Measurements from ENCODE around the gene SP7. TPM values are rescaled to one million over a fixed set of nuclear protein-coding genes. Genes with fewer than 3 reads are reported as not detected.
"Not testable (repeated sequence)": the region's sequence is repeated elsewhere in the genome, so short reads cannot be mapped to it uniquely, and the experiment has no call there.

SP7 gene
- polyA plus RNA-seq, 3 donors from 2014 or later = not detected

GRCh38 chr12:53324779-53325510 is 11.2 kb downstream of the SP7 start:
- H3K9me3 Mint-ChIP-seq = no peaks in the 10 kb centered on the region

GRCh38 chr12:53324113-53324778 is 11.9 kb downstream of the SP7 start:
- DNase-seq = peak; percentile 55 to 60 (median 59)
- peak overlapping the region; percentile 90 to 99 (median 98) for H3K27ac Mint-ChIP-seq
- H3K4me3 Mint-ChIP-seq = peak overlapping the region; percentile 85 to 96 (median 95)
- H3K36me3 Mint-ChIP-seq = peaks cover 0 to 3% (median 2%) of the 10 kb centered on the region in 3 donors
- H3K9me3 Mint-ChIP-seq = no peaks in the 10 kb centered on the region
- peaks cover 7 to 9% (median 7%) of the 10 kb centered on the region in 3 donors for H3K27me3 Mint-ChIP-seq (ENCODE audit: low read depth in 3 of 3)
- peaks cover 31 to 41% of the 10 kb centered on the region in 2 donors for H3K4me1 Mint-ChIP-seq

More at GRCh38 chr12:53324779-53325510, 11.2 kb downstream of the SP7 start:
- Mint-ChIP-seq H3K36me3 (peaks cover 0 to 3% (median 3%) of the 10 kb centered on the region in 3 donors), H3K27me3 (ENCODE audit: low read depth in 3 of 3) (peaks cover 7 to 8% (median 7%) of the 10 kb centered on the region in 3 donors), H3K4me3 (peak overlapping the region; percentile 85 to 96 (median 95)), H3K27ac (peak overlapping the region; percentile 90 to 99 (median 98)), H3K4me1 (peaks cover 31 to 41% of the 10 kb centered on the region in 2 donors)
- peak; percentile 83 to 86 (median 84) for DNase-seq

- no peaks in the 10 kb centered on the region for H3K9me3 Mint-ChIP-seq
Observed at GRCh38 chr12:53320352-53321195, 15.6 kb downstream of the SP7 start.

GRCh38 chr12:53313996-53314395 is 22.2 kb downstream of the SP7 start:
- peaks cover 12 to 25% (median 13%) of the 10 kb centered on the region in 3 donors for H3K36me3 Mint-ChIP-seq
- H3K27ac Mint-ChIP-seq = no peak overlapping the region

More at GRCh38 chr12:53320352-53321195, 15.6 kb downstream of the SP7 start:
- Mint-ChIP-seq H3K27ac (peak overlapping the region; percentile 93 to 98 (median 97)), H3K4me3 (peak overlapping the region; percentile 98 to 99 (median 99)), H3K36me3 (peaks cover 5 to 13% (median 11%) of the 10 kb centered on the region in 3 donors), H3K27me3 (ENCODE audit: low read depth in 3 of 3) (peaks cover 3 to 8% (median 7%) of the 10 kb centered on the region in 3 donors), H3K4me1 (peaks cover 36% of the 10 kb centered on the region in 2 donors)
- peak in 1 of 3 donors; percentile 10 for DNase-seq

GRCh38 chr12:53308276-53308675 is 27.9 kb downstream of the SP7 start:
- H3K4me3 Mint-ChIP-seq = no peak overlapping the region
- no peaks in the 10 kb centered on the region for H3K27me3 Mint-ChIP-seq (ENCODE audit: low read depth in 3 of 3)
- DNase-seq = no peak
- peak overlapping the region in 1 of 6 donors; percentile 57 for H3K27ac Mint-ChIP-seq
- no peaks in the 10 kb centered on the region for H3K9me3 Mint-ChIP-seq
- H3K4me1 Mint-ChIP-seq = peaks cover 0 to 1% of the 10 kb centered on the region in 2 donors
- H3K36me3 Mint-ChIP-seq = peaks cover 10 to 30% (median 18%) of the 10 kb centered on the region in 3 donors

More at GRCh38 chr12:53313996-53314395, 22.2 kb downstream of the SP7 start:
- DNase-seq = no peak
- Mint-ChIP-seq H3K27me3 (ENCODE audit: low read depth in 3 of 3) (peaks cover 0 to 2% (median 0%) of the 10 kb centered on the region in 3 donors), H3K4me3 (no peak overlapping the region), H3K9me3 (no peaks in the 10 kb centered on the region), H3K4me1 (peaks cover 2 to 5% of the 10 kb centered on the region in 2 donors)

- Mint-ChIP-seq H3K4me1 (peaks cover 7 to 14% of the 10 kb centered on the region in 2 donors), H3K9me3 (no peaks in the 10 kb centered on the region), H3K4me3 (no peak overlapping the region), H3K36me3 (peaks cover 18 to 37% (median 26%) of the 10 kb centered on the region in 3 donors), H3K27ac (no peak overlapping the region), H3K27me3 (ENCODE audit: low read depth in 3 of 3) (no peaks in the 10 kb centered on the region)
- DNase-seq = no peak
Observed at GRCh38 chr12:53306826-53307225, 29.3 kb downstream of the SP7 start.

GRCh38 chr12:53302903-53303302 is 33.3 kb downstream of the SP7 start:
- Mint-ChIP-seq H3K4me1 (peaks cover 36 to 52% of the 10 kb centered on the region in 2 donors), H3K36me3 (peaks cover 18 to 39% (median 22%) of the 10 kb centered on the region in 3 donors), H3K27ac (peak overlapping the region in 1 of 6 donors; percentile 63), H3K9me3 (no peaks in the 10 kb centered on the region), H3K4me3 (peak overlapping the region in 2 of 5 donors; percentile 8 to 57), H3K27me3 (ENCODE audit: low read depth in 3 of 3) (peaks cover 8 to 10% (median 10%) of the 10 kb centered on the region in 3 donors)
- DNase-seq = no peak

- no peak for DNase-seq
- Mint-ChIP-seq H3K4me3 (peak overlapping the region; percentile 98 to 99 (median 99)), H3K27ac (peak overlapping the region; percentile 78 to 95 (median 94)), H3K27me3 (ENCODE audit: low read depth in 3 of 3) (peaks cover 8 to 10% (median 10%) of the 10 kb centered on the region in 3 donors), H3K9me3 (no peaks in the 10 kb centered on the region), H3K4me1 (peaks cover 60 to 77% of the 10 kb centered on the region in 2 donors), H3K36me3 (peaks cover 7 to 25% (median 8%) of the 10 kb centered on the region in 3 donors)
Observed at GRCh38 chr12:53300187-53300586, 36.0 kb downstream of the SP7 start.

- peaks cover 65 to 82% of the 10 kb centered on the region in 2 donors for H3K4me1 Mint-ChIP-seq
- H3K27ac Mint-ChIP-seq = peak within 1 kb of the TSS; percentile 78 to 95 (median 94)
- H3K9me3 Mint-ChIP-seq = no peaks in the 10 kb centered on the region
- peaks cover 8 to 10% (median 10%) of the 10 kb centered on the region in 3 donors for H3K27me3 Mint-ChIP-seq (ENCODE audit: low read depth in 3 of 3)
- DNase-seq = peak; percentile 81 to 85 (median 83)
- peaks cover 7 to 25% (median 8%) of the 10 kb centered on the region in 3 donors for H3K36me3 Mint-ChIP-seq
- peak within 1 kb of the TSS; percentile 98 to 99 (median 99) for H3K4me3 Mint-ChIP-seq
Observed at GRCh38 chr12:53299454-53300180, 36.5 kb downstream of the SP7 start, which contains the start of gene MYG1. MYG1 (plus strand) TSS chr12:53299695; CDS start chr12:53299738, 43 bp downstream.

- H3K9me3 Mint-ChIP-seq = no peaks in the 10 kb centered on the region
- DNase-seq = peak in 1 of 3 donors; percentile 31
- H3K27ac Mint-ChIP-seq = peak overlapping the region; percentile 78 to 95 (median 94)
Observed at GRCh38 chr12:53299101-53299453, 37.1 kb downstream of the SP7 start.

GRCh38 chr12:53298164-53298563 is 38.0 kb downstream of the SP7 start:
- Mint-ChIP-seq H3K27ac (peak overlapping the region; percentile 46 to 83 (median 64)), H3K4me3 (peak overlapping the region; percentile 11 to 99 (median 64)), H3K27me3 (ENCODE audit: low read depth in 3 of 3) (peaks cover 8 to 10% (median 10%) of the 10 kb centered on the region in 3 donors), H3K9me3 (no peaks in the 10 kb centered on the region), H3K36me3 (peaks cover 7 to 25% (median 8%) of the 10 kb centered on the region in 3 donors), H3K4me1 (peaks cover 64 to 81% of the 10 kb centered on the region in 2 donors)
- no peak for DNase-seq

More at GRCh38 chr12:53299101-53299453, 37.1 kb downstream of the SP7 start:
- peaks cover 66 to 82% of the 10 kb centered on the region in 2 donors for H3K4me1 Mint-ChIP-seq
- peak overlapping the region; percentile 98 to 99 (median 99) for H3K4me3 Mint-ChIP-seq
- peaks cover 8 to 10% (median 10%) of the 10 kb centered on the region in 3 donors for H3K27me3 Mint-ChIP-seq (ENCODE audit: low read depth in 3 of 3)
- peaks cover 7 to 25% (median 8%) of the 10 kb centered on the region in 3 donors for H3K36me3 Mint-ChIP-seq

GRCh38 chr12:53297106-53297505 is 39.0 kb downstream of the SP7 start:
- peak overlapping the region; percentile 64 to 99 (median 98) for H3K4me3 Mint-ChIP-seq
- not testable (repeated sequence) for DNase-seq; H3K27me3 Mint-ChIP-seq (ENCODE audit: low read depth in 3 of 3); H3K9me3 Mint-ChIP-seq
- peaks cover 0 to 17% (median under 1%) of the 10 kb centered on the region in 3 donors for H3K36me3 Mint-ChIP-seq
- H3K27ac Mint-ChIP-seq = peak overlapping the region in 5 of 6 donors; percentile 47 to 98 (median 61)
- peaks cover 59 to 71% of the 10 kb centered on the region in 2 donors for H3K4me1 Mint-ChIP-seq

All from immature natural killer cell (primary cell).